Left lung (tissue), 14 donors: ENCODE measurements around the gene GPM6B. TPM values are rescaled to one million over a fixed set of nuclear protein-coding genes. Genes with fewer than 3 reads are reported as not detected.

ENCODE experiments used
- ATAC-seq: fragments of 200-7000 bp; cut with Tn5 transposase; one replicate; pipeline ENCODE4 v1.9.1; 2020; ENCODE audit warnings: moderate library complexity
- DNase-seq, 4 donors: peaks; one replicate each; pipeline ENCODE4 v3.0.0-alpha.2; 2013 to 2020
- H3K27ac ChIP-seq, 2 donors: fragments of 200-600 bp; sonication (generic) in 1 of 2; one replicate each; pipeline versions ENCODE4 v1.5.0 to v1.8.0; 2020 to 2021
- H3K27me3 ChIP-seq, 2 donors: fragments of 200-600 bp; sonication (generic) in 1 of 2; one replicate each; pipeline versions ENCODE4 v1.5.0 to v1.8.0; 2020 to 2021
- H3K36me3 ChIP-seq, 2 donors: fragments of 200-600 bp; sonication (generic) in 1 of 2; one replicate each; pipeline versions ENCODE4 v1.5.0 to v1.8.0; 2020 to 2021
- H3K4me1 ChIP-seq, 2 donors: fragments of 200-600 bp; one replicate each; pipeline ENCODE4 v1.8.0; 2021
- H3K4me3 ChIP-seq, 2 donors: fragments of 200-600 bp; sonication (generic) in 1 of 2; one replicate each; pipeline versions ENCODE4 v1.5.0 to v1.8.0; 2020 to 2021; ENCODE audit warnings: mild to moderate bottlenecking in 1 of 2
- H3K9me3 ChIP-seq, 2 donors: fragments of 200-600 bp; sonication (generic) in 1 of 2; one replicate each; pipeline versions ENCODE4 v1.5.0 to v1.8.0; 2020 to 2021
- intact Hi-C, 2 donors: fragments of 100-400 bp; cut with DNase I; formaldehyde crosslinking; loops; one replicate each; pipeline versions ENCODE4 v1.11.2 to v1.14.2; 2022
- long read RNA-seq, 12 donors: library from polyadenylated mRNA in 2 of 12; unstranded in 2 of 12; transcript quantifications; one replicate each; pipeline ENCODE4 v2.0.0 and lab custom pipeline, GENCODE V29; 2019 to 2026
- polyA plus RNA-seq, 6 donors: library from polyadenylated mRNA; unstranded; fragments of 120-200 nt; gene quantifications; one replicate each; pipeline ENCODE4 v1.2.1, GENCODE V29; 2013; ENCODE audit not compliant: insufficient read length in 6 of 6
- total RNA-seq, 2 donors: library from RNA; stranded (reverse); fragmentation: NEBNext Ultra II Directional; extraction: Animal tissue kit (Norgen Biotek cat#: 25700); gene quantifications; one replicate each; pipeline ENCODE4 v1.2.1, GENCODE V29; 2021
- TF ChIP-seq, protein P1 (sequence below), 2 donors: fragments of 200-600 bp; sonication (generic) in 1 of 2; IDR thresholded peaks; one replicate each; pipeline versions ENCODE4 v1.5.0 to v1.8.0; 2021; ENCODE audit warnings: antibody characterized with exemption in 2 of 2
- donor health status: DM: no; HTN: yes; CAD: no.
- donor health status: DM: no; HTN: no; CAD: no.

Gene GPM6B
- total RNA-seq (10 to 100 TPM in 1 of 2 donors, 1 to 10 TPM in 1; 7.0 to 17.9 TPM), polyA plus RNA-seq (10 to 100 TPM; 31.0 to 37.2 (median 31.9) TPM)
- long read RNA-seq, donor 1, transcript GPM6B-205 (7 exons, 3,957 nt) = major isoform, 13 of 14 reads
- long read RNA-seq, donor 1, partial matches to known transcripts = 0 of 14 reads
- long read RNA-seq, donor 1, other reads (novel, unspliced or antisense) = 0 of 14 reads
- long read RNA-seq, donor 2, transcript GPM6B-205 (7 exons, 3,957 nt) = major isoform, 10 of 11 reads
- long read RNA-seq, donor 2, partial matches to known transcripts = 0 of 11 reads
- long read RNA-seq, donor 2, other reads (novel, unspliced or antisense) = 0 of 11 reads
- long read RNA-seq, donor 3, transcript GPM6B-205 (7 exons, 3,957 nt) = major isoform, 11 of 11 reads
- long read RNA-seq, donor 3, partial matches to known transcripts = 0 of 11 reads
- long read RNA-seq, donor 3, other reads (novel, unspliced or antisense) = 0 of 11 reads
- long read RNA-seq, donor 4, transcript GPM6B-205 (7 exons, 3,957 nt) = major isoform, 6 of 8 reads
- long read RNA-seq, donor 4, partial matches to known transcripts = 1 of 8 reads
- long read RNA-seq, donor 4, other reads (novel, unspliced or antisense) = 1 of 8 reads
- long read RNA-seq, donor 5, transcript GPM6B-205 (7 exons, 3,957 nt) = major isoform, 12 of 12 reads
- long read RNA-seq, donor 5, partial matches to known transcripts = 0 of 12 reads
- long read RNA-seq, donor 5, other reads (novel, unspliced or antisense) = 0 of 12 reads
- long read RNA-seq, donor 6, transcript GPM6B-205 (7 exons, 3,957 nt) = major isoform, 7 of 7 reads
- long read RNA-seq, donor 6, partial matches to known transcripts = 0 of 7 reads
- long read RNA-seq, donor 6, other reads (novel, unspliced or antisense) = 0 of 7 reads
- long read RNA-seq, donor 7, transcript GPM6B-205 (7 exons, 3,957 nt) = major isoform, 6 of 6 reads
- long read RNA-seq, donor 7, partial matches to known transcripts = 0 of 6 reads
- long read RNA-seq, donor 7, other reads (novel, unspliced or antisense) = 0 of 6 reads
- long read RNA-seq, donor 8, transcript GPM6B-205 (7 exons, 3,957 nt) = major isoform, 7 of 7 reads
- long read RNA-seq, donor 8, partial matches to known transcripts = 0 of 7 reads
- long read RNA-seq, donor 8, other reads (novel, unspliced or antisense) = 0 of 7 reads
- long read RNA-seq, donor 9 = 0 reads
- long read RNA-seq, donor 10, transcript GPM6B-205 (7 exons, 3,957 nt) = major isoform, 30 of 37 reads
- long read RNA-seq, donor 10, partial matches to known transcripts = 0 of 37 reads
- long read RNA-seq, donor 10, other reads (novel, unspliced or antisense) = 5 of 37 reads
- long read RNA-seq, donor 11, transcript GPM6B-205 (7 exons, 3,957 nt) = major isoform, 271 of 491 reads
- long read RNA-seq, donor 11, transcript GPM6B-203 (7 exons, 1,830 nt) = minor isoform, 31 of 491 reads
- long read RNA-seq, donor 11, transcript GPM6B-202 (8 exons, 1,673 nt) = minor isoform, 8 of 491 reads
- long read RNA-seq, donor 11, partial matches to known transcripts = 161 of 491 reads
- long read RNA-seq, donor 11, other reads (novel, unspliced or antisense) = 15 of 491 reads
- long read RNA-seq, donor 12, transcript GPM6B-205 (7 exons, 3,957 nt) = major isoform, 7 of 8 reads
- long read RNA-seq, donor 12, partial matches to known transcripts = 0 of 8 reads
- long read RNA-seq, donor 12, other reads (novel, unspliced or antisense) = 0 of 8 reads

GRCh38 chrX:13816643-13817627 is at the start of gene GPM6B:
Gene GPM6B, minus strand, starts transcription at chrX:13817093. Its CDS starts 189 bp downstream, at chrX:13816904.
- DNase-seq (no peak), ATAC-seq (no peak)
- Histone ChIP-seq H3K4me3 (no peak within 1 kb of the TSS), H3K27ac (no peak within 1 kb of the TSS), H3K9me3 (no peaks in the 10 kb centered on the region), H3K27me3 (peaks cover 0 to 11% of the 10 kb centered on the region in 2 donors), H3K36me3 (no peaks in the 10 kb centered on the region), H3K4me1 (no peaks in the 10 kb centered on the region)
- intact Hi-C loops = no loop called here
- TF ChIP-seq, protein P1, sequence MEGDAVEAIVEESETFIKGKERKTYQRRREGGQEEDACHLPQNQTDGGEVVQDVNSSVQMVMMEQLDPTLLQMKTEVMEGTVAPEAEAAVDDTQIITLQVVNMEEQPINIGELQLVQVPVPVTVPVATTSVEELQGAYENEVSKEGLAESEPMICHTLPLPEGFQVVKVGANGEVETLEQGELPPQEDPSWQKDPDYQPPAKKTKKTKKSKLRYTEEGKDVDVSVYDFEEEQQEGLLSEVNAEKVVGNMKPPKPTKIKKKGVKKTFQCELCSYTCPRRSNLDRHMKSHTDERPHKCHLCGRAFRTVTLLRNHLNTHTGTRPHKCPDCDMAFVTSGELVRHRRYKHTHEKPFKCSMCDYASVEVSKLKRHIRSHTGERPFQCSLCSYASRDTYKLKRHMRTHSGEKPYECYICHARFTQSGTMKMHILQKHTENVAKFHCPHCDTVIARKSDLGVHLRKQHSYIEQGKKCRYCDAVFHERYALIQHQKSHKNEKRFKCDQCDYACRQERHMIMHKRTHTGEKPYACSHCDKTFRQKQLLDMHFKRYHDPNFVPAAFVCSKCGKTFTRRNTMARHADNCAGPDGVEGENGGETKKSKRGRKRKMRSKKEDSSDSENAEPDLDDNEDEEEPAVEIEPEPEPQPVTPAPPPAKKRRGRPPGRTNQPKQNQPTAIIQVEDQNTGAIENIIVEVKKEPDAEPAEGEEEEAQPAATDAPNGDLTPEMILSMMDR (IDR thresholded peaks at IDR 0.05) = no peak

- H3K4me3 ChIP-seq = no peak overlapping the region
- TF ChIP-seq, protein P1 (IDR thresholded peaks at IDR 0.05) = no peak
- intact Hi-C loops = no loop called here
- ATAC-seq = no peak
- peaks cover 0 to 6% of the 10 kb centered on the region in 2 donors for H3K27me3 ChIP-seq
- no peak for DNase-seq
- no peaks in the 10 kb centered on the region for H3K4me1 ChIP-seq
- H3K27ac ChIP-seq = no peak overlapping the region
- H3K36me3 ChIP-seq = no peaks in the 10 kb centered on the region
- no peaks in the 10 kb centered on the region for H3K9me3 ChIP-seq
These were observed 47.4 kb upstream of the GPM6B start for GRCh38 chrX:13864264-13864663.

DNA sequence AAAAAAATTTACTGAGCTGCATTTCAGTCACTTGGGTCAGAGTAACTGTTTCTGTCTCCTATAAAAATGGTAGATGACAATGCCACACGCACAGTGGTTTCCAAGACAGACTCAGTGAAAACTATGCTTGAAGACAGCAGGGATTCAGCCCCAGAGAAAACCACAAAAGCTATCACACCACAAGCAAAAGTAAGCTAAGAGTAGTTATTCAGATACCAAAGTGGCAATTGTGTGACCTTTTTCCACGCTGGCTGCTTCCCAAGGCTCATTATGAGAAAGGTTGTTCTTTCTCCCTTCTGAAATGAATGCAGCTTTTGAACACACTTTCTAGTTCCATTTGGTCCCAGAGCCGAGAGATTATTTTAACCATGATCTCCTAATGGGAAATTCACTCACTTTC is 46.4 kb upstream of the GPM6B start:
- DNase-seq = no peak
- no peaks in the 10 kb centered on the region for H3K36me3 ChIP-seq

More for the DNA sequence above, 46.4 kb upstream of the GPM6B start:
- no peak overlapping the region for H3K4me3 ChIP-seq
- TF ChIP-seq, protein P1 (IDR thresholded peaks at IDR 0.05) = no peak
- H3K27me3 ChIP-seq = peaks cover 0 to 6% of the 10 kb centered on the region in 2 donors
- H3K9me3 ChIP-seq = no peaks in the 10 kb centered on the region
- no peaks in the 10 kb centered on the region for H3K4me1 ChIP-seq
- H3K27ac ChIP-seq = no peak overlapping the region
- intact Hi-C loops = no loop called here
- ATAC-seq = no peak
